ENCODE measurements around the gene TMEM106B. TPM values are rescaled to one million over a fixed set of nuclear protein-coding genes. Genes with fewer than 3 reads are reported as not detected.

The TMEM106B gene
- total RNA-seq, 2 experiments from 2014 or later = 27.1 to 28.8 TPM

DNA sequence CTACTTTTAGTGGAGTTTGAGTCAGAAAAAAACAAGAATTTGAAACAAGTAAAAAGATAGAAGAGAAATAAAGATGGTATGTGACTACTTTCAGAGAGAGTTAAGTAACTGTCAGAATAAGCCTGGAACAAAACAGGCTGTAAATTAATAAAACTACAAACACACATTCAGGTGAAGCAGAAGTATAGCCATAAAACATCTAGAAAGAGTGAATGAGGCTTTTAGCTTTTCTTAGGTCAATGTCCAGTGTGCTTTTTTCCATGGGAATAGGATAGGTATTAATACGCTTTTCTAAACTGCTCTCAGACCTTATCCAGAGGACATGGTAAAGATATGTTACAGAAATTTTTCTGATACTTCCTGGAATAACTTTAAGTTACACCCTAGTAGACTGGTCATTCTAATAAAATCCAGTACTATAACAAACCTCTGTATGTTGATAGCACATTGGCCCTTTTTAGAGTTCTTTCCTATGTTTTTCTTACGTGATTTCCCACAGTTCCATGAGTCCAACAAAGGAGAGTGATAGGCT is 23.3 kb downstream of the TMEM106B start:
- ChIA-PET CTCF (no interaction called here), POLR2A (no interaction called here)
- Mint-ChIP-seq H3K27ac (no peak overlapping the region), H3K4me3 (no peak overlapping the region), H3K4me1 (ENCODE audit: low read depth) (peaks cover 7% of the 10 kb centered on the region), H3K36me3 (ENCODE audit: low read depth) (peaks cover 42% of the 10 kb centered on the region), H3K9me3 (peaks cover 6% of the 10 kb centered on the region), H3K27me3 (no peaks in the 10 kb centered on the region)
- DNase-seq (no peak), ATAC-seq (no peak)
- TF ChIP-seq, protein P1, sequence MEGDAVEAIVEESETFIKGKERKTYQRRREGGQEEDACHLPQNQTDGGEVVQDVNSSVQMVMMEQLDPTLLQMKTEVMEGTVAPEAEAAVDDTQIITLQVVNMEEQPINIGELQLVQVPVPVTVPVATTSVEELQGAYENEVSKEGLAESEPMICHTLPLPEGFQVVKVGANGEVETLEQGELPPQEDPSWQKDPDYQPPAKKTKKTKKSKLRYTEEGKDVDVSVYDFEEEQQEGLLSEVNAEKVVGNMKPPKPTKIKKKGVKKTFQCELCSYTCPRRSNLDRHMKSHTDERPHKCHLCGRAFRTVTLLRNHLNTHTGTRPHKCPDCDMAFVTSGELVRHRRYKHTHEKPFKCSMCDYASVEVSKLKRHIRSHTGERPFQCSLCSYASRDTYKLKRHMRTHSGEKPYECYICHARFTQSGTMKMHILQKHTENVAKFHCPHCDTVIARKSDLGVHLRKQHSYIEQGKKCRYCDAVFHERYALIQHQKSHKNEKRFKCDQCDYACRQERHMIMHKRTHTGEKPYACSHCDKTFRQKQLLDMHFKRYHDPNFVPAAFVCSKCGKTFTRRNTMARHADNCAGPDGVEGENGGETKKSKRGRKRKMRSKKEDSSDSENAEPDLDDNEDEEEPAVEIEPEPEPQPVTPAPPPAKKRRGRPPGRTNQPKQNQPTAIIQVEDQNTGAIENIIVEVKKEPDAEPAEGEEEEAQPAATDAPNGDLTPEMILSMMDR (IDR thresholded peaks at IDR 0.05) = no peak
- intact Hi-C loops (cut with micrococcal nuclease) = no loop called here

DNA sequence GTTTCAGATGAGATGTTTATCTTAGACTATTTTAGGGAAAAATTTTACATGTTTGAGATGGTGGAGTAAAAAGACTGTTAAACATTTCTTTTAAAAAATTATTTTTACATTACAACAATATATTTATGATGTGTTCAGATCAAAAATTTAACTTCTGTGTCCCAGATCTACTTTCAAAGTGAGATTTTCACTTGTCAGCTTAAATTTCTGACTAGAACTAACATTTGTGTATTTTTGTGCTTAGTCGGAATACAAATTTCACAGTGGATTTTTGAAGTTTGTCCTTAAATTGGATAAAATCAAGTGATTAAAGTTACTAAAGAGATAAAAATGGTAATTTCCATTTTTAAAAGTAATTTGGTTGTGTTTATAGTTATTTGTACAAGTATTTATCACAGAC is 24.9 kb downstream of the TMEM106B start:
- CTCF ChIA-PET = no interaction called here
- POLR2A ChIA-PET = no interaction called here
- H3K27me3 Mint-ChIP-seq = no peaks in the 10 kb centered on the region
- peaks cover 6% of the 10 kb centered on the region for H3K9me3 Mint-ChIP-seq
- H3K4me1 Mint-ChIP-seq (ENCODE audit: low read depth) = peaks cover 15% of the 10 kb centered on the region
- intact Hi-C loops (cut with micrococcal nuclease) = no loop called here
- H3K36me3 Mint-ChIP-seq (ENCODE audit: low read depth) = peaks cover 41% of the 10 kb centered on the region
- TF ChIP-seq, protein P1 (IDR thresholded peaks at IDR 0.05) = no peak
- no peak overlapping the region for H3K27ac Mint-ChIP-seq
- ATAC-seq (no peak), DNase-seq (no peak)
- no peak overlapping the region for H3K4me3 Mint-ChIP-seq

DNA sequence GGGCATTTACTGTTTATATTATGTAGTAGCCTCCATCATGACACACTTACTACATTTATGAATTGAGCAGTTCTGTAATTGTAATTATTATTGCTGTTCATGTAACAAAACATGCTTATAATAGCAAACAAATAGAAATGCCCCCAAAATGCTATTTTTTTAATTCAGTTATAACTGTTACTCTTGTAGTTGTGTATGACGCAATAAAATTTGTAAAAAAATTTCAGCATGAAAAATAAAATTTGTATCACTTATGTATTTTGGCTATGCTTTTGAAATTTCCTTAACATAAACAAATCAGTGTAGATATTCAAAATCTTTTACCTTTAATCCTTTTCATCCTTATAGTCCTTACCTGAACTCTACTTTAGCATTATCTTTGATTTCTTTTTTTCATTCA is 25.9 kb downstream of the TMEM106B start:
- H3K27me3 Mint-ChIP-seq = no peaks in the 10 kb centered on the region
- intact Hi-C loops (cut with micrococcal nuclease) = no loop called here
- TF ChIP-seq, protein P1 (IDR thresholded peaks at IDR 0.05) = no peak
- H3K4me1 Mint-ChIP-seq (ENCODE audit: low read depth) = peaks cover 15% of the 10 kb centered on the region
- DNase-seq = no peak
- H3K27ac Mint-ChIP-seq = no peak overlapping the region
- ChIA-PET CTCF (no interaction called here), POLR2A (no interaction called here)
- no peak overlapping the region for H3K4me3 Mint-ChIP-seq
- ATAC-seq = no peak
- peaks cover 6% of the 10 kb centered on the region for H3K9me3 Mint-ChIP-seq
- peaks cover 46% of the 10 kb centered on the region for H3K36me3 Mint-ChIP-seq (ENCODE audit: low read depth)

DNA sequence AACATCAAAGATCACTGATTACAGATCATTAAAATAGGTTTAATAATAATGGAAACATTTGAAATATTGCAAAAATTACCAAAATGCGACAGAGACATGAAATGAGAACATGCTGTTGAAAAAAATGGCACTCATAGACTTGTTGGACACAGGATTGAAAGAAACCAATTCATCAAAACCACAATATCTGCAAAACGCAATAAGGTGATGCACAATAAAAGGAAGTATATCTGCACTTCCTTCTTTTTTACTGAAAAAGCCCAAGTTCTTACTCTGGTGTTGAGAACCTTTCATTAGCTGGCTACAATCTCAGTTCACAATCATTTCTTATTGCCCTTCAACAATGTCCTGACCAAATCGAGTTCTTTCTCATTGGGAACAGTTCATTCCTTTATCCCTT is 28.7 kb downstream of the TMEM106B start:
- TF ChIP-seq, protein P1 (IDR thresholded peaks at IDR 0.05) = no peak
- no peak overlapping the region for H3K27ac Mint-ChIP-seq
- peaks cover 32% of the 10 kb centered on the region for H3K36me3 Mint-ChIP-seq (ENCODE audit: low read depth)
- peaks cover 6% of the 10 kb centered on the region for H3K9me3 Mint-ChIP-seq
- no peak for ATAC-seq
- ChIA-PET POLR2A (no interaction called here), CTCF (interaction anchor here (1.6 kb wide), 1 partner anchor 10 kb away, joined by 5 read pairs; no protein-coding TSS in a partner anchor)
- H3K27me3 Mint-ChIP-seq = no peaks in the 10 kb centered on the region
- intact Hi-C loops (cut with micrococcal nuclease) = no loop called here
- DNase-seq = no peak
- peaks cover 13% of the 10 kb centered on the region for H3K4me1 Mint-ChIP-seq (ENCODE audit: low read depth)
- H3K4me3 Mint-ChIP-seq = no peak overlapping the region

DNA sequence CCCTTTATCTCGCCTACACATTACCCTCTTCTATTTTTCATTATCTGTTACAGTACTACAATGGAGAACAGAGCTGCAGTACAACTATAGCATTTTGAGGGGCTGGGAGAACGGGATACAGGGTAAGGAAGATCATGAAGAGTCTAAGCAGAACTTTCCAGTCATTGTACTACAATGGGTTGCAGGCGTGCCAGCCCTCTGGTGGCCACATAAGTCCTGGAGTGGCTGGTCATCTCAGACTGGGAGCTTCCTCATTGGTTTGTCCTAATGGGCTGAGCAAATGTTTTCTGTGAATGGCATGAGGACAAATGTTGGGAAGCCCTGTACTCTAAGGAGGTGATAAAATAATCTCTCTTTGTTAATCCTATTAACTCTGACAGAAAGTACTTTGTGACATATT is 33.0 kb downstream of the TMEM106B start:
- Mint-ChIP-seq H3K4me3 (no peak overlapping the region), H3K9me3 (no peaks in the 10 kb centered on the region), H3K27ac (no peak overlapping the region), H3K4me1 (ENCODE audit: low read depth) (peaks cover 15% of the 10 kb centered on the region), H3K27me3 (no peaks in the 10 kb centered on the region), H3K36me3 (ENCODE audit: low read depth) (peaks cover 14% of the 10 kb centered on the region)
- ATAC-seq (no peak), DNase-seq (no peak)
- ChIA-PET POLR2A (no interaction called here), CTCF (interaction anchor here (1.3 kb wide), 1 partner anchor 12 kb away, joined by 3 read pairs; no protein-coding TSS in a partner anchor)
- TF ChIP-seq, protein P1 (IDR thresholded peaks at IDR 0.05) = no peak
- intact Hi-C loops (cut with micrococcal nuclease) = no loop called here
